WTC11 (cell line): Measurements from ENCODE around the gene CAPN14. TPM values are rescaled to one million over a fixed set of nuclear protein-coding genes. Genes with fewer than 3 reads are reported as not detected.

Source experiments
- ATAC-seq: fragments of 200-7000 bp; cut with Tn5 transposase; 2 replicates; pipeline ENCODE4 v1.10.0; 2021; ENCODE audit warnings: mild to moderate bottlenecking, moderate library complexity
- CTCF ChIA-PET: fragments of 300-600 bp; sonication (Branson Sonifier 250); formaldehyde crosslinking; loops from one replicate; lab custom pipeline; 2021; ENCODE audit warnings: antibody characterized with exemption; lab: Charles Lee
- POLR2A ChIA-PET: fragments of 350-600 bp; sonication (Branson Sonifier 250); formaldehyde crosslinking; loops from one replicate; lab custom pipeline; 2021; ENCODE audit warnings: antibody characterized with exemption; lab: Charles Lee
- DNase-seq: peaks from one replicate; pipeline ENCODE4 v3.0.0; 2021; ENCODE audit warnings: low spot score
- H3K27ac Mint-ChIP-seq: 2 replicates; pipeline ENCODE4 v1.8.0; 2021; ENCODE audit warnings: mixed read lengths
- H3K27me3 Mint-ChIP-seq: 2 replicates; pipeline ENCODE4 v1.8.0; 2021; ENCODE audit warnings: low read depth, mild to moderate bottlenecking, moderate library complexity, mixed read lengths
- H3K36me3 Mint-ChIP-seq: 2 replicates; pipeline ENCODE4 v1.8.0; 2021; ENCODE audit warnings: mixed read lengths
- H3K4me1 Mint-ChIP-seq: 2 replicates; pipeline ENCODE4 v1.8.0; 2022; ENCODE audit warnings: mixed read lengths
- H3K4me3 Mint-ChIP-seq: 2 replicates; pipeline ENCODE4 v1.8.0; 2021; ENCODE audit warnings: mild to moderate bottlenecking, moderate library complexity, mixed read lengths
- H3K9me3 Mint-ChIP-seq: 2 replicates; pipeline ENCODE4 v1.8.0; 2021; ENCODE audit warnings: mixed read lengths
- AR ChIP-seq: fragments of 250-450 bp; sonication (Bioruptor Pico); IDR thresholded peaks from 2 replicates; pipeline ENCODE4 v1.9.0; 2021; ENCODE audit warnings: mild to moderate bottlenecking
- CREM ChIP-seq: sonication (generic); formaldehyde crosslinking; IDR thresholded peaks from 2 replicates; pipeline ENCODE4 v1.8.1; 2022; ENCODE audit warnings: mild to moderate bottlenecking, missing genetic modification reagents, moderate library complexity
- E2F1 ChIP-seq: sonication (generic); formaldehyde crosslinking; IDR thresholded peaks from 2 replicates; pipeline ENCODE4 v1.8.0; 2022; ENCODE audit warnings: mild to moderate bottlenecking, missing genetic modification reagents
- E2F4 ChIP-seq: sonication (generic); formaldehyde crosslinking; IDR thresholded peaks from 2 replicates; pipeline ENCODE4 v1.8.1; 2022; ENCODE audit warnings: low read depth, mild to moderate bottlenecking, moderate library complexity, missing genetic modification reagents, borderline replicate concordance
- E2F5 ChIP-seq: sonication (generic); formaldehyde crosslinking; IDR thresholded peaks from 2 replicates; pipeline ENCODE4 v1.8.1; 2022; ENCODE audit warnings: mild to moderate bottlenecking, moderate library complexity, missing genetic modification reagents
- ERG ChIP-seq: fragments of 250-450 bp; sonication (Bioruptor Pico); IDR thresholded peaks from 2 replicates; pipeline ENCODE4 v1.8.0; 2021; ENCODE audit warnings: mild to moderate bottlenecking
- ESRRA ChIP-seq: sonication (generic); formaldehyde crosslinking; IDR thresholded peaks from 2 replicates; pipeline ENCODE4 v1.8.1; 2022; ENCODE audit warnings: mild to moderate bottlenecking, missing genetic modification reagents, borderline replicate concordance
- FOXP4 ChIP-seq: sonication (generic); formaldehyde crosslinking; IDR thresholded peaks from 2 replicates; pipeline ENCODE4 v1.8.0; 2022; ENCODE audit warnings: mild to moderate bottlenecking, missing genetic modification reagents
- GABPB1 ChIP-seq: sonication (generic); formaldehyde crosslinking; IDR thresholded peaks from 2 replicates; pipeline ENCODE4 v1.8.1; 2023; ENCODE audit warnings: mild to moderate bottlenecking, missing genetic modification reagents
- GTF2I ChIP-seq: fragments of 250-450 bp; sonication (Bioruptor Pico); conservative IDR thresholded peaks from 2 replicates; pipeline ENCODE4 v1.4.0; 2021; ENCODE audit warnings: mild to moderate bottlenecking
- JAZF1 ChIP-seq: fragments of 250-450 bp; sonication (Bioruptor Pico); IDR thresholded peaks from 2 replicates; pipeline ENCODE4 v1.9.0; 2021; ENCODE audit warnings: moderate library complexity, mild to moderate bottlenecking, inconsistent platforms
- MXD4 ChIP-seq: fragments of 250-450 bp; sonication (Bioruptor Pico); IDR thresholded peaks from 2 replicates; pipeline ENCODE4 v1.8.0; 2021; ENCODE audit warnings: mild to moderate bottlenecking, moderate library complexity, borderline replicate concordance
- MYBL2 ChIP-seq: sonication (generic); formaldehyde crosslinking; IDR thresholded peaks from 2 replicates; pipeline ENCODE4 v1.8.1; 2023; ENCODE audit warnings: mild to moderate bottlenecking, moderate library complexity, missing genetic modification reagents
- NFE2L1 ChIP-seq: sonication (generic); formaldehyde crosslinking; IDR thresholded peaks from 2 replicates; pipeline ENCODE4 v1.8.1; 2023; ENCODE audit warnings: missing genetic modification reagents
- NR1H2 ChIP-seq: sonication (generic); formaldehyde crosslinking; IDR thresholded peaks from 2 replicates; pipeline ENCODE4 v1.9.0; 2021; ENCODE audit warnings: mild to moderate bottlenecking, moderate library complexity, missing genetic modification reagents
- NR2C2 ChIP-seq: sonication (generic); formaldehyde crosslinking; IDR thresholded peaks from 2 replicates; pipeline ENCODE4 v1.8.0; 2022; ENCODE audit warnings: mild to moderate bottlenecking, missing genetic modification reagents
- OVOL2 ChIP-seq: fragments of 250-450 bp; sonication (Bioruptor Pico); IDR thresholded peaks from 2 replicates; pipeline ENCODE4 v1.9.0; 2021; ENCODE audit warnings: mild to moderate bottlenecking, borderline replicate concordance
- RELA ChIP-seq: sonication (generic); formaldehyde crosslinking; IDR thresholded peaks from 2 replicates; pipeline ENCODE4 v1.8.1; 2022; ENCODE audit warnings: missing genetic modification reagents, mild to moderate bottlenecking, borderline replicate concordance
- TEAD1 ChIP-seq: sonication (generic); formaldehyde crosslinking; IDR thresholded peaks from 2 replicates; pipeline ENCODE4 v1.8.0; 2022; ENCODE audit warnings: mild to moderate bottlenecking, missing genetic modification reagents
- TP53 ChIP-seq: sonication (generic); formaldehyde crosslinking; IDR thresholded peaks from 2 replicates; pipeline ENCODE4 v1.8.1; 2023; ENCODE audit warnings: mild to moderate bottlenecking, missing genetic modification reagents
- ZNF423 ChIP-seq: fragments of 250-450 bp; sonication (Bioruptor Pico); IDR thresholded peaks from 2 replicates; pipeline ENCODE4 v2.1.2; 2022; ENCODE audit warnings: mild to moderate bottlenecking, moderate library complexity
- ZNF532 ChIP-seq: fragments of 250-450 bp; sonication (Bioruptor Pico); IDR thresholded peaks from 2 replicates; pipeline ENCODE4 v1.9.0; 2021; ENCODE audit warnings: mild to moderate bottlenecking, borderline replicate concordance
- ZNF671 ChIP-seq: fragments of 250-450 bp; sonication (Bioruptor Pico); IDR thresholded peaks from 2 replicates; pipeline ENCODE4 v1.8.0; 2021; ENCODE audit warnings: mild to moderate bottlenecking
- total RNA-seq: library from RNA; stranded (reverse); gene quantifications from 3 replicates; pipeline ENCODE4 v1.2.3, GENCODE V29; 2021

The CAPN14 gene
- total RNA-seq, 1 experiment from 2014 or later, result 0.11 TPM

- CTCF ChIA-PET, result no interaction called here
- TF ChIP-seq NFE2L1 (no peak), JAZF1 (no peak), NR1H2 (CRISPR knock-in tag) (no peak), OVOL2 (CRISPR knock-in tag) (no peak), ZNF423 (CRISPR knock-in tag) (no peak), GABPB1 (CRISPR knock-in tag) (no peak), TEAD1 (CRISPR knock-in tag) (no peak), TP53 (CRISPR knock-in tag) (no peak), NR2C2 (CRISPR knock-in tag) (no peak)
- DNase-seq (no peak), ATAC-seq (no peak)
- H3K36me3 Mint-ChIP-seq, result no peaks in the 10 kb centered on the region
- no peaks in the 10 kb centered on the region for H3K9me3 Mint-ChIP-seq
- H3K27me3 Mint-ChIP-seq, result peaks cover 48% of the 10 kb centered on the region
- H3K4me1 Mint-ChIP-seq, result peaks cover 58% of the 10 kb centered on the region
- no peak overlapping the region for H3K4me3 Mint-ChIP-seq
- H3K27ac Mint-ChIP-seq, result no peak overlapping the region
- POLR2A ChIA-PET, result no interaction called here
Observed at GRCh38 chr2:31134480-31134879, 82.8 kb downstream of the CAPN14 start.

GRCh38 chr2:31132786-31133185 lies 84.5 kb downstream of the CAPN14 start:
- H3K27me3 Mint-ChIP-seq, result peaks cover 34% of the 10 kb centered on the region
- no peaks in the 10 kb centered on the region for H3K9me3 Mint-ChIP-seq
- no peak for DNase-seq
- H3K36me3 Mint-ChIP-seq, result no peaks in the 10 kb centered on the region
- POLR2A ChIA-PET, result no interaction called here
- no peak for ATAC-seq
- H3K4me3 Mint-ChIP-seq, result no peak overlapping the region
- CTCF ChIA-PET, result interaction anchor here (0.7 to 2.3 kb wide), 4 partner anchors 43 to 968 kb away, joined by 3 to 9 read pairs (median 3); no protein-coding TSS in a partner anchor
- H3K27ac Mint-ChIP-seq, result no peak overlapping the region
- peaks cover 67% of the 10 kb centered on the region for H3K4me1 Mint-ChIP-seq
- TF ChIP-seq ERG (CRISPR knock-in tag), result no peak
- TF ChIP-seq ESRRA (CRISPR knock-in tag), result no peak
- no peak for TF ChIP-seq AR (CRISPR knock-in tag)
- no peak for TF ChIP-seq CREM (CRISPR knock-in tag)
- TF ChIP-seq E2F4 (CRISPR knock-in tag), result no peak
- TF ChIP-seq MXD4, result no peak
- TF ChIP-seq FOXP4 (CRISPR knock-in tag), result no peak
- no peak for TF ChIP-seq GTF2I (CRISPR knock-in tag)
- TF ChIP-seq OVOL2 (CRISPR knock-in tag), result no peak
- no peak for TF ChIP-seq E2F5 (CRISPR knock-in tag)
- TF ChIP-seq ZNF532, result no peak
- no peak for TF ChIP-seq E2F1 (CRISPR knock-in tag)
- TF ChIP-seq ZNF671, result no peak
- TF ChIP-seq MYBL2 (CRISPR knock-in tag), result no peak
- no peak for TF ChIP-seq RELA
